Lower leg skin (tissue), 3 donors: ENCODE measurements around the gene TBC1D32.

Experiments
- CTCF ChIP-seq, 3 donors: fragments of 450-650 bp; IDR thresholded peaks; one replicate each; pipeline ENCODE4 v1.5.1; 2016; ENCODE audit warnings: antibody characterized with exemption in 3 of 3, mild to moderate bottlenecking in 3 of 3, moderate library complexity in 2 of 3
- POLR2A ChIP-seq, 2 donors: fragments of 450-650 bp; IDR thresholded peaks; one replicate each; pipeline ENCODE4 v1.6.1; 2016 to 2017; ENCODE audit warnings: antibody characterized with exemption in 2 of 2, mild to moderate bottlenecking in 1 of 2, moderate library complexity in 1 of 2

GRCh38 chr6:121236984-121237383 is 97.3 kb downstream of the TBC1D32 start:
- TF ChIP-seq POLR2A (IDR thresholded peaks at IDR 0.05) (no peak), CTCF (IDR thresholded peaks at IDR 0.05) (no peak)
